NCI-H2107 treated with DMSO at 0.1 percent for 48 hours (cell line): ENCODE data around the gene PAGE2.
"Not testable (repeated sequence)": the region's sequence is repeated elsewhere in the genome, so short reads cannot be mapped to it uniquely, and the experiment has no call there.

Experiments used
- DNase-seq: peaks from one replicate; lab custom pipeline; 2025; ENCODE audit not compliant: unreplicated experiment; lab: John Stamatoyannopoulos, UW

PAGE2 gene

GRCh38 chrX:55120761-55121358 lies 32.0 kb downstream of the PAGE2 start:
- DNase-seq: no peak

GRCh38 chrX:55123900-55124299 lies 35.1 kb downstream of the PAGE2 start:
- no peak for DNase-seq

DNA sequence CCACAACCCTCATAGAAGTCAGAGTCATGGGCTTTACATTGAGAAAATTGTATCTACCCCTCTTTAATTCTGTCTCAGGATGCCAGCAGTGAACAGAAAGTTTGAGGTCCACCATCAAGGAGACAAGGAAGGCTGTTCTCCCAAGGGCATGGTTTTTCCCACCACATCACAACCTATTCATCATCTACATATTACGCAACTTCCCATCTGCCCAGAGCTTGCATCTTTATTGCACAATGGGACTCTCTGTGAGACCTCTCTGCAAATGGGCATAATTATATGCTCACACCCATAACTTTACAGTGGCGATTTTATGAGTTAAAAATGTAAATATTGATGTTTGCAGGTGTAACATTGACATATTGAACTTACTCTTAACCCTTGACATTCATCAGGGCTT lies 38.9 kb downstream of the PAGE2 start:
- DNase-seq: no peak

- no peak for DNase-seq
Measured at GRCh38 chrX:55129361-55129760, 40.5 kb downstream of the PAGE2 start.

DNA sequence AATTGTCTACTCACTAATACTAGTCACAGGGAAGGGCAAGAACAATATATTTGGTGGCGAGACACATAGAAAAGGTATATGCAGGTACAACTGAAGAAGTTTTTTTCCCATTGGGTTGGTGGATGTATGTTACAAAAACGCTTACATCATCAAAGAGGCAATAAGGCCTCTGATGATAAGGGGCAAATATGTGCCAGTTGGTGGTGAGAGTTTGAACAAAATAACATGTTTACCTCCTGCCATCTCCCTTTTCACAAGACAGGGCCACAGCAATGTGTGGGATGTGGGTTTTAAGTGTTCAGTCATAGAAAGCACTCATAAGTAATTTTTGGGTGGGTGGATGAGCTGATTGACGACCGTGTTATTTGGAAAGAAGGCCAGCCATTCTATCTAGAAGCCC lies 41.7 kb downstream of the PAGE2 start:
- DNase-seq: no peak

GRCh38 chrX:55132416-55132815 lies 43.6 kb downstream of the PAGE2 start:
- no peak for DNase-seq

GRCh38 chrX:55135171-55135570 lies 46.4 kb downstream of the PAGE2 start:
- peak; percentile 12 for DNase-seq

DNA sequence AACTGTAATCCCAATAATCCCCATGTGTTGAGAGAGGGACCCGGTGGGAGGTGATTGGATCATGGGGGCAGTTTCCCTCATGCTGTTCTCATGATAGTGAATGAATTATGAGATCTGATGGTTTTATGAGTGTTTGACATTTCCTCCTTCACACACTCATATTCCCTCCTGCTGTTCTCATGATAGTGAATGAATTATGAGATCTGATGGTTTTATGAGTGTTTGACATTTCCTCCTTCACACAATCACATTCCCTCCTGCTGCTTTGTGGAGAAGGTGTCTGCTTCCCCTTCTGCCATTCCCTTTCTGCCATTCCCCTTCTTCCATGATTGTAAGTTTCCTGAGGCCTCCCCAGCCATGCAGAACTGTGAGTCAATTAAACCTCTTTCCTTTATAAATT lies 52.0 kb downstream of the PAGE2 start:
- DNase-seq: not testable (repeated sequence)
